ENCODE measurements around the gene SDE2. TPM values are rescaled to one million over a fixed set of nuclear protein-coding genes. Genes with fewer than 3 reads are reported as not detected.

The SDE2 gene
- total RNA-seq, 6 experiments from 2014 or later = 16.1 to 18.1 (median 16.5) TPM

GRCh38 chr1:226006686-226007085 is 7.5 kb upstream of the SDE2 start:
- no peaks in the 10 kb centered on the region for H3K9me3 Mint-ChIP-seq
- H3K4me3 Mint-ChIP-seq = no peak overlapping the region
- peaks cover 20% of the 10 kb centered on the region for H3K4me1 Mint-ChIP-seq (ENCODE audit: low read depth)
- no peak for TF ChIP-seq CTCF (IDR thresholded peaks at IDR 0.05)
- H3K27me3 Mint-ChIP-seq (ENCODE audit: insufficient read depth) = peaks cover 17% of the 10 kb centered on the region
- DNase-seq = no peak
- H3K36me3 Mint-ChIP-seq (ENCODE audit: low read depth) = no peaks in the 10 kb centered on the region
- no peak overlapping the region for H3K27ac Mint-ChIP-seq

GRCh38 chr1:226004396-226004795 is 5.3 kb upstream of the SDE2 start:
- H3K9me3 Mint-ChIP-seq = no peaks in the 10 kb centered on the region
- no peak for TF ChIP-seq CTCF (IDR thresholded peaks at IDR 0.05)
- peaks cover 21% of the 10 kb centered on the region for H3K4me1 Mint-ChIP-seq (ENCODE audit: low read depth)
- no peaks in the 10 kb centered on the region for H3K36me3 Mint-ChIP-seq (ENCODE audit: low read depth)
- H3K27me3 Mint-ChIP-seq (ENCODE audit: insufficient read depth) = peaks cover 4% of the 10 kb centered on the region; the same call in 1 of the 2 replicates
- no peak for DNase-seq
- no peak overlapping the region for H3K4me3 Mint-ChIP-seq
- no peak overlapping the region for H3K27ac Mint-ChIP-seq

- Mint-ChIP-seq H3K4me1 (ENCODE audit: low read depth) (peaks cover 21% of the 10 kb centered on the region), H3K27me3 (ENCODE audit: insufficient read depth) (peaks cover 2% of the 10 kb centered on the region; the same call in 1 of the 2 replicates), H3K9me3 (no peaks in the 10 kb centered on the region), H3K27ac (no peak overlapping the region), H3K36me3 (ENCODE audit: low read depth) (peaks cover 6% of the 10 kb centered on the region), H3K4me3 (no peak overlapping the region)
- DNase-seq = no peak
- TF ChIP-seq CTCF (IDR thresholded peaks at IDR 0.05) = no peak
Measured at GRCh38 chr1:226003502-226004170, 4.5 kb upstream of the SDE2 start.

- DNase-seq = peak; percentile 31
Measured at GRCh38 chr1:226002667-226003501, 3.7 kb upstream of the SDE2 start.

More at GRCh38 chr1:226002667-226003501, 3.7 kb upstream of the SDE2 start:
- H3K9me3 Mint-ChIP-seq = no peaks in the 10 kb centered on the region
- H3K4me1 Mint-ChIP-seq (ENCODE audit: low read depth) = peaks cover 21% of the 10 kb centered on the region
- no peak for TF ChIP-seq CTCF (IDR thresholded peaks at IDR 0.05)
- H3K4me3 Mint-ChIP-seq = no peak overlapping the region
- H3K36me3 Mint-ChIP-seq (ENCODE audit: low read depth) = peaks cover 11% of the 10 kb centered on the region
- peaks cover 2% of the 10 kb centered on the region; the same call in 1 of the 2 replicates for H3K27me3 Mint-ChIP-seq (ENCODE audit: insufficient read depth)
- no peak overlapping the region for H3K27ac Mint-ChIP-seq
